GM19238 (cell line): Measurements from ENCODE around the gene DNAL1.
"Not testable (repeated sequence)": the region's sequence is repeated elsewhere in the genome, so short reads cannot be mapped to it uniquely, and the experiment has no call there.

Experiments
- DNase-seq: peaks from one replicate; pipeline ENCODE4 v3.0.0; 2011; ENCODE audit warnings: low spot score; ENCODE audit not compliant: insufficient read length

DNAL1 gene

GRCh38 chr14:73708076-73708475, 63.3 kb downstream of the DNAL1 start:
- DNase-seq = not testable (repeated sequence)

- no peak for DNase-seq
These were observed 65.2 kb downstream of the DNAL1 start for GRCh38 chr14:73709904-73710469.

GRCh38 chr14:73710737-73711136, 66.0 kb downstream of the DNAL1 start:
- no peak for DNase-seq

GRCh38 chr14:73712071-73712506, 67.3 kb downstream of the DNAL1 start:
- DNase-seq = no peak

GRCh38 chr14:73712540-73713180, 67.9 kb downstream of the DNAL1 start:
- DNase-seq = peak; percentile 54

- no peak for DNase-seq
These were observed 68.5 kb downstream of the DNAL1 start for GRCh38 chr14:73713206-73713802.

GRCh38 chr14:73713803-73714655, 69.2 kb downstream of the DNAL1 start, which contains the start of gene PNMA1:
TSS of gene PNMA1 (minus strand) at chr14:73714384. CDS start at chr14:73713639, 745 bp downstream.
- peak; percentile 98 for DNase-seq

DNA sequence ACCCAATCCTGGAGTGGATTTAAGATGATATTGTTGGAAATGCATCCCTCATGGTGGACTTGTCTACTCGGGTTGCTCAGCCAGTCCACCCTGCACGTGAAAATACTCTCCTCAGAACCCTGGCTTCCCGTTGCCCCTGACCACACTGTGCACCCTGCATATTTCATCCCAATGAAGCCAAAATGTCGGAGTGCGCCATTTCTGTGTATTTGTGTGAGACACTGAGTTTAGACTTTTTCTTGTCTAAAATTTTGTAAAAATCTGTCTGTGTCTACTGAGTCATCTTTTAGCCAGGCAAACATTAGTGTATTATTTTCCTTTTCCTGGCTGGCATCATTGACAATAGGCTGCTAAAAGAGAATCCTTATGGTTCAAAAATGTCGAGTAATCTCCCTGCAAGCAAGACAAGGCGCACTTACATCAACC, 69.9 kb downstream of the DNAL1 start:
- DNase-seq = no peak

- no peak for DNase-seq
These were observed 70.9 kb downstream of the DNAL1 start for GRCh38 chr14:73715707-73716106.

GRCh38 chr14:73717266-73717665, 72.5 kb downstream of the DNAL1 start:
- no peak for DNase-seq

DNA sequence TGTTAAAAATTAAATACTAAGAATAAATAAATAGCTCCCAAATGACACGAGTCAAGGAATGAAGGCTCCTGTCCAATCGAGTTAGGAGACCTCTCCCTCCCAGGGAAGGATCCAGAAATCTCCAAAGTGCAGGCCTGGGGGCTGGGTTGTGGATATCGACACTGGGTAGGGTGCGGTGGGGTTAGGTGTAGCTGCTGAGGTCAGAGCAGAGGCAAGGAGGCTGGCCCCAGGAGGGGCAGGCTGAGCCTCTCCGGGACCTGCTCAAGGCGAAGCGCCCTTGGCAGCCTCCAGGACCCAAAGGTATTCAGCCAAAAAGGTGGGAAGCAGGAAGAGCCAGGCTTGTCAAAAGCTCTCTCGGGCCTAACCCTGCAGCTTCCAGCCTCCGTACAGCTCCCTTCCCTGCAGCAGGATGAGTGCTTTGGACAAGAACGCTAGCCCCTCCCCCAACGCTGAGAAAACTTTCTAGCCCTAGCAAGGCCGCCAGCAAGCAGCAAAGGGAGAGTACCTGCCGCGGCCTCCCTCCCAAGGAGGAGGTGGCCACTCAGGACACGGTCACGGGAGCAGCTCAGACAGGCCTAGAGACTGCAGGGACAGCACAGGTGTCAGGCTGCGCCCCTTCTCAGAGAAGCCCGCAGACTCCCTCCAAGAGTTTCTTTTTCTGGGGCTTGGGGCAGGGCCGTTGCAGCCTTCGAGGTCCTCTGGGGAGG, 73.1 kb downstream of the DNAL1 start:
- no peak for DNase-seq

DNA sequence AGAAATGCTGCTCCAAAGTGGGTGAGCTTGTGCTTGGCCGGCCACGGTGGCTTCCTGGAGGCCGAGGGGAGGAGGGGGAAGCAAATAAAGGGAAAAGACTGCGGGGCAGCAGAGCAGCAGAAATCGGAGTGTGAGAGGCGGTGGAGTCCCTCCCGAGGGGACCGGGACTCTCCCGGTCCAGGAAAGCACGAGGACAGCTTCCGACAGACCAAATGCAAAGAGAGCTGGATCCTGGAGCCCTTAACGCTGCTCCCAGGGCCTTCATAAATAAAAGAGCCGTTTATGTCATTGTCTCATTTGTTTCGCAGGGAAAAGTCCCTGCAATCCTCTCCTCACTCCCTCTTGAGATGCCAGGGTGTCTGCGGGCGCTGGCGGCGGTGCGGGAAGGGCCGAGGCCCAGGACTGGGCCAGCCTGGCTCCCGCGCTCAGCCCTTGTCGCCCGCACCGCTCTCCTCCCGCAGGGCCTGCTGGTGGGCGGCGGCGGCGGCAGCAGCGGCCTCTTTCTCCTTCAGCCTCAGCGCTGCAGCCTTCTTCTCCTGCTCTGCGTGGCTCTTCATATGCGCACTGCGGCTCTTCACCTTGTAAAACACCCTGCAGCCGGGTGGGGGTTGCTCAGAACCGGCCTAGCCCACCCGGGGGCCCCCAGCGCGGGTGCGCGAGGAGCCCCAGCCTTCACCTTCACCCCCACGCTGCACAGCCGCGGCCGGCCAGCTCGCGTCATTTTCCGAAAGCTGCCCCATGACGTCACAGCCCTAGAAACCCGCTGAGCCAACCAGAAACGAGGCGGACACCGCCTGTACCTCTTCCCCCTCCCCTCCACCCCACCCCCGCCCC, 73.8 kb downstream of the DNAL1 start:
- DNase-seq = no peak

- no peak for DNase-seq
These were observed 74.6 kb downstream of the DNAL1 start for GRCh38 chr14:73719361-73719760.

GRCh38 chr14:73719791-73720190, 75.0 kb downstream of the DNAL1 start:
- no peak for DNase-seq

DNA sequence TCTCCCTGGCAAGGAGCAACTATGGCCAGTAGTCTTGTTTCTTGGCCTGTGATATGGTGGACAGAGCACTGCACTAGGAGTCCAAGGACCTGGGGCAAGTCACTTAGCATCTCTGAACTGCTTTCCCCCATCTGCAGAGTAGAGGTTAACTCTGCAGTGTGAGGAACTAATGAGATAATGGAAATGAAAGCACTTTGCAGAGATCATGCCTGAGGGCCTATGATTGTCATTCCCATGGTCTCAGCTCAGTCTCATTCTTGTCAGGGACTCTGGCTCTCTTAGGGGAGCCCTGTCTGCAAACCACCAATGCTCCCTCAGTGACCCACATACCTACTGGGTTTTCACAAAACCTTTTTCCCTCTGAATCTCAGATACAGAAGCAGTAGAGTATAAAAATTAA, 75.8 kb downstream of the DNAL1 start:
- DNase-seq = no peak

DNA sequence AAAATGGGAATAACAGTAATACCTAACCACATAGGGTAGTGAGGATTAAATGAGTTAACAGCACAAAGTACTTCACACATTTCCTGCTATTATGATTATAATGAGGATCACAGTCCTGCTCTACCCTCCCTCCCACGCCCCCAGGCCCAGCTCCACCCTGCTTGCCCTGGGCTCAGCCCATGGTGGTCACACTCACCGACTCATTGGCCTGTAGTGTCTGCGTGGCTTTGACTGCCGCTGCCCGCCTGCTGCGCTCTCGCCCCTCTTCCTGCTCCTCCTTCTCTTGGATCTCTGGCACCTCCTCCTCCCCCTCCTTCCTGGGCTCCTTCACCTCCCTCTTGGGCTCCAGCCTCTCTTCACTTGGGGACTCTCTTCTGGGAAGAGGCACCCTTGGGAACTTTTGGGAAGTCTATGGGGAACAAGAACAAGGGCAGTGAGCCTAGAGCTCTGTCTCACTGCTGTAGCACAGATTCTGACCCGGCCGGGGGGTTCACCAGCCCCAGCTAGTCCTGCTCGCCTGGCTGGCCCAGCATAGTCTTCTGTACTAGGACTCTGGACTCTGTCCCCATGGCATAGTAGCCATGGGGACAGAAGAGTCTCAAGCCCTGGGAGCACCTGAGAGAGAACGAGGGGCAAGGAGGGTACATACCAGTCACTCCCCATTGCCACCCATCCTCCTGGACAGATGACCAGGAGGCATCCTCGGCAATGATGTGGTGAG, 76.5 kb downstream of the DNAL1 start:
- no peak for DNase-seq

DNA sequence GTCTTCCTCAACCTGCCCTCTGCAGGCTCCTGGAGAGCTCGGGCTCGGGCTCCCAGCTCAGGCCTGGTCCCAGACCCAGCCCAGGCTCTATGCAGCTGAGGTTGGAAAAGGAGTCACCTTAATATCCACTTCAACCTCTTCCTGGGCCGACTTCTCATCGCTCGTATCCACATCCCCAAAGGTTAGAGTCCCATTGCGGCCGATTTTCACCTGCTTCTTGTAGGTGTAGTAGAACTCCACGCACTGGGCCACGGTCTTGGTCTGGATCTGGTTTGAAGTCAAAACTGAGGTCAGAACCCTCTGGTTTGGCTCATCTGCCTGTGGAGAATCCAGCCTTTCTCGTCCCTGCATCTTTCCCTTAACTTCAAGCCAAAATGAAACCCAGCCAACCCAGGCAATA, 77.8 kb downstream of the DNAL1 start:
- DNase-seq = no peak

DNA sequence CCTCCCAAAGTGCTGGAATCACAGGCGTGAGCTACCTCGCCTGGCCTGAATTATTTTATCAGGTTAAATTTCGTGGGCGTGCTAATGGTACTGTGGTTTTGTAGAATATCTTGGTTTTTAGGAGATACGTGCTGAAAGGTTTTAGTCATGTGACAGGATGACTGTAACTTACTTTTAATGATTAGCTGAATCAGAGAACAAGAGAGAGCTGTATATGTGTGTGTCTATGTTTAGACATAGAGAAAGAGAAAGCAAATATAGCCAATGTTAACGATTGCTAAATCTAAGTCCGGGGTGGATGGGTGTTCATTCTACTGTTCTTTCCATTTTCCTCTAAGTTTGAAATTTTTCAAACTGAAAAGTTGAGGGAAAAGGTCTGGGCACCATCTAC, 78.6 kb downstream of the DNAL1 start:
- no peak for DNase-seq

GRCh38 chr14:73723797-73724661, 79.2 kb downstream of the DNAL1 start:
- DNase-seq = no peak
